EL (cell line): Measurements from ENCODE around the gene AZU1.

Source experiments
- DNase-seq: peaks from one replicate; pipeline ENCODE4 v3.0.0-alpha.2; 2016

Gene AZU1

GRCh38 chr19:855566-856120 lies 28.0 kb downstream of the AZU1 start:
- no peak for DNase-seq

DNA sequence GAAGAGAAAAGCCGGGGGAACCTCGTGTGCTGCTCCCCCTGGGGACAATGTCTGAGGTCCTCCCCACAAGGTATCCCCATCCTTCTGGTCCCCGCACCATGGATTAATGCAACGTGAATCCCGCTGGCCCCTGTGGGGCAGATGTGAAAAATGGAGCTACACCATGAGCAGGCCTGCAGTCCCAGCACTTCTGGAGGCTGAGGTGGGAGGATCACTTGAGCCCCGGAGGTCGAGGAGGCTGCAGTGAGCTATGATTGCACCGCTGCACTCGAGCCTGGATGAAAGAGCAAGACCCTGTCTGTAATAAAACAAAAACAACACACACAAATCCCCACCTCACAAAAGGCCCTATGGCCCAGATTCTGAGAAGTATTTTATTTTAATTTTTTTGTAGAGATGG lies 30.6 kb downstream of the AZU1 start:
- DNase-seq, result no peak

DNA sequence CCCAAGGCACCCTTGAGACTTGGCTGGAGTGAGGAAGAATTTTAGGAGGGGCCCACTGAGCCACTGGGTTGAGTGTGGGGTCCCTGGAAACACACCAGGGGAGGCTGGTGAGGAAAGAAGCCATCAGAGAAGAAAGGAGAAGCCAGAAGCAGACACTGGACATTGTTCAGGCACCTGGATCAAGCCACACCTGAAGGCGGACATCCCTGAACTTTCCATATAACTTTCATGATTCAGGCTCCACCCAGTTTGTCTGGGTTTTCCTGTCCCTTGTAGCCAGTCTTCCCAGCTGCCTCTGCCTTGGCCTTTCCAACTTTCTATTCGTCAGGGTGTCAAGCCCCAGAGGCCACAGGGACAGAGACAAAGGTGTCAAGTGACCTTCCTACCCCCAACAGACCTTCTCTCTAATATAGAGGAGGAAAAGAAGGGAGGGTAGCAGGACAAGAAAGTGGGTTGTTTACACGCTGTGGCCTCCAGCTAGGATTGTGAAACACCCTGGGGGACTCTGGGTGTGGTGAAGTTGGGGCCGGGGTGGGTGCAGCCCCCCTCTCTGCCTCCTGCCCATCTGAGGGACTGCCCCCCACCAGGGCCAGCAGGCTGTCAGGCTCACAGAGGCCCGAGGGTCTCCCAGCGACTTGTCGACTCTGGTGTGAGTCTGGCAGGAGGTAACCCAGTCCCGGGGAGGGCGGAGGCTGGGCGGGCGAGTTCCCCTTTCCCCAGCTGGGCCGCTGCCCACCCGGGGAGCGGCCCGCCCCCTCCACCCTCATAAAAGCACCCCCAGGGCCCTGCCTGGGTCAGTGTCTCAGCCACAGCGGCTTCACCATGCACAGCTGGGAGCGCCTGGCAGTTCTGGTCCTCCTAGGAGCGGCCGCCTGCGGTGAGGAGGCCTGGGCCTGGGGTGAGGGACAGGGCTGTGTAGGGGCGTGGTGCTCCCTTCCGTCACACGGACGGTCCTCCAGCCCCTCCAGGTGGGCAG lies 31.5 kb downstream of the AZU1 start, which contains the start of gene CFD:
Gene CFD, plus strand, starts transcription at position 797 of the 976 bp plus-strand sequence. Its CDS starts 26 bp downstream, at position 823.
- DNase-seq, result no peak

- no peak for DNase-seq
Measured at GRCh38 chr19:861141-861755, 33.6 kb downstream of the AZU1 start.

DNA sequence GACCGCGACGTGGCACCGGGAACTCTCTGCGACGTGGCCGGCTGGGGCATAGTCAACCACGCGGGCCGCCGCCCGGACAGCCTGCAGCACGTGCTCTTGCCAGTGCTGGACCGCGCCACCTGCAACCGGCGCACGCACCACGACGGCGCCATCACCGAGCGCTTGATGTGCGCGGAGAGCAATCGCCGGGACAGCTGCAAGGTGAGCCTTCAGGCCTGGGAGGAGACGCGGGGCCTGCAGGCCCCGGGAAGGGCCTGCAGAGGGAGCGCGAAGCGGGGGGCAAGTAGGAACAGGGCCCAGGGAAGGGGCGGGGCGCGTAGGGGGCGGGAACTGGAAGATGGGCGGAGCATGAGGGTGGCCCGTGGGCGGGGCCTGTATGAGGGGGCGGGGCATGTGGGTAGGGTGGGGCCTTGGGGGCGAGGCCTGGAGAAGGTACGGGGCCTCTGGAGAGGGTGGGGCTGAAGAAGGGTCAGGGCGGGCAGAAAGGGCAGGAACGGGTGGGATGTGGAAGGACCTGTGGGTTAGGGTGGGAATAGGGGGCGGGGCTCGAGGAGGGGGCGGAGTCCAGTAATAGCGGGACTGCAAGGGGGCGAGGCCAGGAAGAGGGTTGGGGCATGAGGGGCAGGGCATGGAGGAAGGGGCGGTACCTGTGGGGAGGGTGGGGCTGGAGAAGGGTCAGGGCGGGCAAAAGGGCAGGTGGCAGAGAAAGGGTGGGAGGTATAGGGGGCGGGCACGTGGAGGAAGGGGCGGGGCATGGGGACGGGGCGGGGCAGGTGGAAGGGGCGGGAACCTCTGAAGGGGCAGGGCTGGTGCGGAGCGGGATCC lies 34.3 kb downstream of the AZU1 start:
- DNase-seq, result peak; percentile 25

- DNase-seq, result peak; percentile 62
Measured at GRCh38 chr19:862581-863314, 35.1 kb downstream of the AZU1 start.

DNA sequence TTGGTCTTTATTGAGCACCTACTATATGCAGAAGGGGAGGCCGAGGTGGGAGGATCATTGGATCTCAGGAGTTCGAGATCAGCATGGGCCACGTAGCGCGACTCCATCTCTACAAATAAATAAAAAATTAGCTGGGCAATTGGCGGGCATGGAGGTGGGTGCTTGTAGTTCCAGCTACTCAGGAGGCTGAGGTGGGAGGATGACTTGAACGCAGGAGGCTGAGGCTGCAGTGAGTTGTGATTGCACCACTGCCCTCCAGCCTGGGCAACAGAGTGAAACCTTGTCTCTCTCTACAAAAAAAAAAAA lies 35.6 kb downstream of the AZU1 start:
- no peak for DNase-seq

GRCh38 chr19:866769-867300 lies 39.2 kb downstream of the AZU1 start:
- DNase-seq, result no peak

DNA sequence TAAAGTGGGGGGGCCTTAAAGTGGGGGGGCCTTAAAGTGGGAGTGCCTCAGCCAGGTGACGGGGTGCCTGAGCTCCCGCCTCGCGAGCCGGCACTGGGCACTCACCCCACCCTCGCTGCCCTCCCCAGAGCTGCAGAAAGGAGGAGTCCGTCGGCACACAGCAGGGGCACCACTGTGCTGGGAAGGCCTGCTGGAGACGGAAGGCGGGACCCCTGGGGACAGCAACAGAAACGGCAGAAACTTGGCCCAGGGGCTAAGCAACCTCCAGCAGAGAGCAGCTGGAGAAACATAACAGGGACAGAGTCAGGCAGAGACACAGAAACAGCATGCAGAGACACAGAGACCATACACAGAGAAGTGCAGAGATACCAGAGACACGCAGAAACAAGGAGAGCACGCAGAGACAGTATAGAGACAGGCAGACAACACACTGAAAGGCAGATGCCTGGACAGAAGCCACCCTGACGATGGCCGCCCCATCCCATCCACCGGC lies 39.7 kb downstream of the AZU1 start:
- no peak for DNase-seq

DNA sequence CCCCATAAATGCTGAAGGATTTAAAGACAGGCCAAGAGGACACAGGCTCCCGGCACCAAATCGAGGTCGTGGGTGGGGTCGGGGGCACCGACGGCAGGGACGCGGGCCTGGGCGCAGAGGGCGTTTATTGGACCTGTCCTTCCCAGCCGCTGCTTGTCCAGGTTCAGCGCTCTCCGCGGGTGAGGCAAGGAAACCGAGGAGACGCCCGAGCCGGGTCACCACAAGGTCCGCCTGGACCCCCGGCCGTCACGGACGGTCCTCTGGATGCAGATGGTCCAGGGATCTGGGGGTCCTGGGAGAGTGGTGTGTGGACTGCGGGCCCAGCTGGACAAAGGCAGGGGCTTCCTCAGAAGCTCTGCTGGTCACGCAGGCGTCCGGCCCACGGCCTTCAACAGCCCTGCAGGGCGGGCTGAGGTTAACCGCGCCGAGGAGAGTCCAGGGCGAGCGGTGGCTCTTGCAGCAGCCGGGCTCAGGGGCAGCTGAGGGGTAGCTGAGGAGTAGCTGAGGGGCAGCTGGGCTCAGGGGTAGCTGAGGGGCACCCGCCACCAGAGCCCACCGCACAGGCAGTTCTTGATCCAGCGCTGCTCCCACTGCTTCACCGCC lies 40.3 kb downstream of the AZU1 start:
- no peak for DNase-seq

GRCh38 chr19:868458-869244 lies 41.0 kb downstream of the AZU1 start:
- DNase-seq, result no peak

DNA sequence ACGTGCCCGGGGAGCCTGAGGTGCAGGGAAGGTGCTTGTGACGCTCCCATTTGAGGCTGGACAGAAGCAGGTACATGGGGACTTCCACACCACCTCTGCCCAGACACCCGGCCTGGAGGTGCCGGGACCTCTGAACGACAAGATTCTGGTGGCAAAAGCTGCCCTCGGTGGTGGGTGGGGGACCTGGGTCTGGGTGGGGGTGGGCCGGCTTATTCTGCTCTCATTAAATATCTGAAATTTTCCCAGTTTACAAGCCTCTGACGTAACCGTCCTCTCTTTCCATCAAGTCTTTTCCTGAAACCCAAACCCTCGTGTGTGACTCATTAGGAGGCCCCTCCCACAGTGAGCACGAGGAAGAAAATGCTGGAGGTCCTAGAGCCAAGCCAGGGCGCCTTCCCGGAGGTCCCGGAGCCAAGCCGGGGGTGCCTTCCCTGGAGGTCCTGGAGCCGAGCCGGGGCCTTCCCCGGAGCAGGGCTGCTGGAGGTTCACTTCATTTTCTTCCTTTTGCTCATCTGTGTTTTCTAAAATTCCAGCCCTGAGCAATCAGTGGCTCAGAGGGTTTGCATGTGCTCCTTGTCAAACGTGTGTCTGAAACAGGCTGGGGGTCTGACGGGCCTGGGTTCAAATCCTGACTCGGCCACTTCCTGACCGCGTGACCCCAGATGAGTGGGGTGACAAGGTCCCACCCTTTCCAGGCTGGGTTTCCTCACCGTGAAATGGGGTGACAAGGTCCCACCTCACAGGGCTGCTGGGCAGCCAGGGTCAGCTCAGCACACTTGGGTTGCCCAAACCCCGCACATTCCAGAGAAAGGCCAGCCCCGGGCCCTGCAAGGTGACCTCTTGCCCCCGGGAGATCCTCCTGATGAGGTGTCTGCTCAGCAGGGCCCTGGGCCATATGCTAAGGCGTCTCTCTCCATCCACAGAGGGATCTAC lies 41.9 kb downstream of the AZU1 start:
- DNase-seq, result peak; percentile 96

- no peak for DNase-seq
Measured at GRCh38 chr19:870314-870713, 42.7 kb downstream of the AZU1 start.

- no peak for DNase-seq
Measured at GRCh38 chr19:870963-871401, 43.3 kb downstream of the AZU1 start.

GRCh38 chr19:871446-872265 lies 44.0 kb downstream of the AZU1 start:
- DNase-seq, result no peak

DNA sequence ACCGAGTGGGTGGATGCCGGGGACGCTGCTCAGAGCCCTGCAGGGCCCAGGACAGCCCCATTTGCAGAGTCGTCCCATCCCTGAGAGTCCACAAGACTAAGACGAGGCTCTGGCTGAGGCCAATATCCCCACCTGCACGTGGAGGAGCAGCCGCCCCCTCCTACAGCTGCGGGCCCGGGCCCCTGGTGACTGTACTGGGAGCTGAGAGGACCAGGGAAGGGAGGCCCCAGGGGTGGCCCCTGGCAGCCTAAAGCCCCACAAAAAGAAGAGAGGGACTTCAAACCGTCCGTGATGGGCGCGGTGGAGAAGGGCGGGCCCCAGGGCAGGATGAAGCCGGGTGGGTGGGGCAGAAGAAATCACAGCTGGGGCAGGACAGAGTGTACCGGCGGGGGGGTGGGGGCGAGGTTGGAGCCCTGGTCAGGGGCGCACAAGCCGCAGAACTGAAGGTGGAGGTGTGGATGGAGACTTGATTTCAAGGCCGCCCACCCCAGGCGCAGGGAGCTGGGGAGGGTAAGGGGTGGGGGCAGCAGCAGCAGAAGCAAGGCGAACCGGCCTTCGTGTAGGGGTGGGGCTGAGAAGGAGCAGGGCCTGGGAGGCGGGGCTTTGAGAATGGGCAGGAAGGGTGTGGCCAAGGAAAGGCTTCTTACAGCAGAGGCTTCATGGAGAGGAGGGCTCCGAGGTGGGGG lies 44.8 kb downstream of the AZU1 start:
- no peak for DNase-seq

- peak; percentile 24 for DNase-seq
Measured at GRCh38 chr19:873084-873483, 45.4 kb downstream of the AZU1 start.

- DNase-seq, result no peak
Measured at GRCh38 chr19:873561-874041, 46.0 kb downstream of the AZU1 start.
